ENCODE measurements around the gene MVB12B.

DNA sequence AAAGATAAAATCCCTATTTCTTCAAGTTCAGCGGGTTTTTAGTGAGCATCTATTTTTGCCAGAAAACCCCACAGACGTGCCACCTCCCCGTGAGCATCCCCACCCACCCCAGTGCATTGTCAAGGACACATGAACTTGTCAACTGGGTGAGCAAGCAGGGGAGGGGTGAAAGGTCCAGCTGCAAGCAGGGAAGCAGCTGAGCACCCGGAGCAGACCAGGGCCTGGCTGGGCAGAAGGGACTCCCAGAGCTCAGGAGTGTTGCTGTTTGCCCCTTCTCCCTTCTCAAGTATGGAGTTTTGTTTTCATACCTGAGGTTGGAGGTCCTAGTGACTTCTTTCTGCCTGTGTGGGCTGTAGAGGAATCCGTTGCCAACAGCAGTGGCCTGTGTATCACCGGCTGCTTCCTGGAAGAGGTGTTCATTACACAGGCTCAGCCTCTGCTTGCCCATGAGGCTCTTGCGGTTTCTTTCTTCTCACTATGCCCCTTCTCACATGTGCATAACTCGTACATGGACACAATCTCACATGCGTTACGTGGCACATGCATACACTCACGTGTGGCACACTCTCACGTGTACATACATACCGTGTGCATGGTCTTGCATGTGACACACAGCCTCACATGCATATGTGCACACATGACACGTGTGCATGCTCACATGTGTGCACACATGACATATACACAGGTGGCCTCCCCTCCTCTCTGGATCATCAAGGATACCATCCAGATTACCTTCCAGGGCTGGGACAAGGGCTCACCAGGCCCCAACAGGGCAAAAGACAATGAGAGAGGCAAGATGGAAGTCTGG lies 126.7 kb downstream of the MVB12B start:
- TF ChIP-seq, protein P1, sequence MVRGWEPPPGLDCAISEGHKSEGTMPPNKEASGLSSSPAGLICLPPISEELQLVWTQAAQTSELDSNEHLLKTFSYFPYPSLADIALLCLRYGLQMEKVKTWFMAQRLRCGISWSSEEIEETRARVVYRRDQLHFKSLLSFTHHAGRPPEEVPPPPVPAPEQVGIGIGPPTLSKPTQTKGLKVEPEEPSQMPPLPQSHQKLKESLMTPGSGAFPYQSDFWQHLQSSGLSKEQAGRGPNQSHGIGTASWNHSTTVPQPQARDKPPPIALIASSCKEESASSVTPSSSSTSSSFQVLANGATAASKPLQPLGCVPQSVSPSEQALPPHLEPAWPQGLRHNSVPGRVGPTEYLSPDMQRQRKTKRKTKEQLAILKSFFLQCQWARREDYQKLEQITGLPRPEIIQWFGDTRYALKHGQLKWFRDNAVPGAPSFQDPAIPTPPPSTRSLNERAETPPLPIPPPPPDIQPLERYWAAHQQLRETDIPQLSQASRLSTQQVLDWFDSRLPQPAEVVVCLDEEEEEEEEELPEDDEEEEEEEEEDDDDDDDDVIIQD (CRISPR knock-in tag; IDR thresholded peaks at IDR 0.05; ENCODE audit: low read depth): no peak
- no peak for TF ChIP-seq SUZ12 (IDR thresholded peaks at IDR 0.05; ENCODE audit: low read depth, low read length)
- TF ChIP-seq JUND (CRISPR knock-in tag; IDR thresholded peaks at IDR 0.05): no peak
- TF ChIP-seq ZNF326 (CRISPR knock-in tag; IDR thresholded peaks at IDR 0.05; ENCODE audit: borderline replicate concordance): no peak
- TF ChIP-seq, protein P2, sequence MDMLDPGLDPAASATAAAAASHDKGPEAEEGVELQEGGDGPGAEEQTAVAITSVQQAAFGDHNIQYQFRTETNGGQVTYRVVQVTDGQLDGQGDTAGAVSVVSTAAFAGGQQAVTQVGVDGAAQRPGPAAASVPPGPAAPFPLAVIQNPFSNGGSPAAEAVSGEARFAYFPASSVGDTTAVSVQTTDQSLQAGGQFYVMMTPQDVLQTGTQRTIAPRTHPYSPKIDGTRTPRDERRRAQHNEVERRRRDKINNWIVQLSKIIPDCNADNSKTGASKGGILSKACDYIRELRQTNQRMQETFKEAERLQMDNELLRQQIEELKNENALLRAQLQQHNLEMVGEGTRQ (IDR thresholded peaks at IDR 0.05; ENCODE audit: low read depth, low read length): no peak
- TF ChIP-seq, protein P2 (CRISPR knock-in tag; IDR thresholded peaks at IDR 0.05; ENCODE audit: borderline replicate concordance): no peak
- TF ChIP-seq, protein P3, sequence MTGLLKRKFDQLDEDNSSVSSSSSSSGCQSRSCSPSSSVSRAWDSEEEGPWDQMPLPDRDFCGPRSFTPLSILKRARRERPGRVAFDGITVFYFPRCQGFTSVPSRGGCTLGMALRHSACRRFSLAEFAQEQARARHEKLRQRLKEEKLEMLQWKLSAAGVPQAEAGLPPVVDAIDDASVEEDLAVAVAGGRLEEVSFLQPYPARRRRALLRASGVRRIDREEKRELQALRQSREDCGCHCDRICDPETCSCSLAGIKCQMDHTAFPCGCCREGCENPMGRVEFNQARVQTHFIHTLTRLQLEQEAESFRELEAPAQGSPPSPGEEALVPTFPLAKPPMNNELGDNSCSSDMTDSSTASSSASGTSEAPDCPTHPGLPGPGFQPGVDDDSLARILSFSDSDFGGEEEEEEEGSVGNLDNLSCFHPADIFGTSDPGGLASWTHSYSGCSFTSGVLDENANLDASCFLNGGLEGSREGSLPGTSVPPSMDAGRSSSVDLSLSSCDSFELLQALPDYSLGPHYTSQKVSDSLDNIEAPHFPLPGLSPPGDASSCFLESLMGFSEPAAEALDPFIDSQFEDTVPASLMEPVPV (CRISPR knock-in tag; IDR thresholded peaks at IDR 0.05): no peak
- no peak for TF ChIP-seq ARNT2 (CRISPR knock-in tag; IDR thresholded peaks at IDR 0.05; ENCODE audit: low read depth)
- TF ChIP-seq ZNF7 (CRISPR knock-in tag; IDR thresholded peaks at IDR 0.05): no peak
- TF ChIP-seq, protein P4, sequence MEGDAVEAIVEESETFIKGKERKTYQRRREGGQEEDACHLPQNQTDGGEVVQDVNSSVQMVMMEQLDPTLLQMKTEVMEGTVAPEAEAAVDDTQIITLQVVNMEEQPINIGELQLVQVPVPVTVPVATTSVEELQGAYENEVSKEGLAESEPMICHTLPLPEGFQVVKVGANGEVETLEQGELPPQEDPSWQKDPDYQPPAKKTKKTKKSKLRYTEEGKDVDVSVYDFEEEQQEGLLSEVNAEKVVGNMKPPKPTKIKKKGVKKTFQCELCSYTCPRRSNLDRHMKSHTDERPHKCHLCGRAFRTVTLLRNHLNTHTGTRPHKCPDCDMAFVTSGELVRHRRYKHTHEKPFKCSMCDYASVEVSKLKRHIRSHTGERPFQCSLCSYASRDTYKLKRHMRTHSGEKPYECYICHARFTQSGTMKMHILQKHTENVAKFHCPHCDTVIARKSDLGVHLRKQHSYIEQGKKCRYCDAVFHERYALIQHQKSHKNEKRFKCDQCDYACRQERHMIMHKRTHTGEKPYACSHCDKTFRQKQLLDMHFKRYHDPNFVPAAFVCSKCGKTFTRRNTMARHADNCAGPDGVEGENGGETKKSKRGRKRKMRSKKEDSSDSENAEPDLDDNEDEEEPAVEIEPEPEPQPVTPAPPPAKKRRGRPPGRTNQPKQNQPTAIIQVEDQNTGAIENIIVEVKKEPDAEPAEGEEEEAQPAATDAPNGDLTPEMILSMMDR (CRISPR knock-in tag; IDR thresholded peaks at IDR 0.05): no peak
- no peak for TF ChIP-seq RFX5 (IDR thresholded peaks at IDR 0.05; ENCODE audit: low read depth, low read length)
